ENCODE results near the gene FARS2. TPM values are rescaled to one million over a fixed set of nuclear protein-coding genes. Genes with fewer than 3 reads are reported as not detected.

The FARS2 gene
- polyA plus RNA-seq, 1 of the 3 experiments (the other 2 are of a cell fraction), result 12.5 TPM

DNA sequence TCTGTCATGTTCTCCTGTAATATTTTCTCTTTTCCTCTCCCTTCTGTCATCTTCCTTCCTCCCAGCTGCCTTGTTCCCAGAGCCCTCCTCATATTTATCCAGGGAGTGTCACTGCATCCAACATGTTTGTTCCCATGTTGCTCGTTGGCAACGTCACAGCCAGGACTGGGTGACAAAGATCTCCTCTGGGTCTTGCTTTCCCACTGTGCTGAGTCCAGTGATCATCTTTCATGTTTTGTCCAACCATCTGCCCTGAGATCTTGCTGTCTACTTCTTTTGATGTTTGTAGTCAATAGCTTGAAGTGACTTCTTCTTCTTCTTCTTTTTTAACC, 26.6 kb downstream of the FARS2 start:
- Histone ChIP-seq H3K9me3 (no peaks in the 10 kb centered on the region), H2AFZ (ENCODE audit: low read depth) (no peak overlapping the region), H3F3A (replicated peaks; ENCODE audit: insufficient read depth) (no peaks in the 10 kb centered on the region), H3K4me2 (no peak overlapping the region), H3K27ac (ENCODE audit: low read depth in 2 of 2, low read length in 1 of 2) (no peak overlapping the region), H3K4me3 (ENCODE audit: low read depth in 2 of 2, low read length in 1 of 2) (no peak overlapping the region), H3K27me3 (ENCODE audit: insufficient read depth) (no peaks in the 10 kb centered on the region), H3K4me1 (ENCODE audit: control insufficient read depth in 1 of 2, insufficient read depth in 2 of 2, low read depth in 1 of 2, low read length in 1 of 2) (peaks cover 3% of the 10 kb centered on the region in 2 experiments; a peak in 2 of 4 replicates), H3K9ac (no peak overlapping the region), H3K36me3 (replicated peaks in 1 of 2; ENCODE audit: control insufficient read depth in 1 of 2, insufficient read depth in 2 of 2, low read length in 1 of 2) (no peaks in the 10 kb centered on the region), H4K20me1 (ENCODE audit: insufficient read depth) (peaks cover 13% of the 10 kb centered on the region), H3K9me2 (no peaks in the 10 kb centered on the region), H3K79me2 (ENCODE audit: insufficient read depth) (peaks cover 18% of the 10 kb centered on the region)
- TF ChIP-seq, protein P1, sequence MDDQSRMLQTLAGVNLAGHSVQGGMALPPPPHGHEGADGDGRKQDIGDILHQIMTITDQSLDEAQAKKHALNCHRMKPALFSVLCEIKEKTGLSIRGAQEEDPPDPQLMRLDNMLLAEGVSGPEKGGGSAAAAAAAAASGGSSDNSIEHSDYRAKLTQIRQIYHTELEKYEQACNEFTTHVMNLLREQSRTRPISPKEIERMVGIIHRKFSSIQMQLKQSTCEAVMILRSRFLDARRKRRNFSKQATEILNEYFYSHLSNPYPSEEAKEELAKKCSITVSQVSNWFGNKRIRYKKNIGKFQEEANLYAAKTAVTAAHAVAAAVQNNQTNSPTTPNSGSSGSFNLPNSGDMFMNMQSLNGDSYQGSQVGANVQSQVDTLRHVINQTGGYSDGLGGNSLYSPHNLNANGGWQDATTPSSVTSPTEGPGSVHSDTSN (IDR thresholded peaks at IDR 0.05), result no peak
- TF ChIP-seq, protein P2, sequence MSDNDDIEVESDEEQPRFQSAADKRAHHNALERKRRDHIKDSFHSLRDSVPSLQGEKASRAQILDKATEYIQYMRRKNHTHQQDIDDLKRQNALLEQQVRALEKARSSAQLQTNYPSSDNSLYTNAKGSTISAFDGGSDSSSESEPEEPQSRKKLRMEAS (IDR thresholded peaks at IDR 0.05; ENCODE audit: low read depth), result no peak
- TF ChIP-seq EZH2phosphoT487 (IDR thresholded peaks at IDR 0.05; ENCODE audit: borderline replicate concordance, low read depth), result no peak
- TF ChIP-seq, protein P3, sequence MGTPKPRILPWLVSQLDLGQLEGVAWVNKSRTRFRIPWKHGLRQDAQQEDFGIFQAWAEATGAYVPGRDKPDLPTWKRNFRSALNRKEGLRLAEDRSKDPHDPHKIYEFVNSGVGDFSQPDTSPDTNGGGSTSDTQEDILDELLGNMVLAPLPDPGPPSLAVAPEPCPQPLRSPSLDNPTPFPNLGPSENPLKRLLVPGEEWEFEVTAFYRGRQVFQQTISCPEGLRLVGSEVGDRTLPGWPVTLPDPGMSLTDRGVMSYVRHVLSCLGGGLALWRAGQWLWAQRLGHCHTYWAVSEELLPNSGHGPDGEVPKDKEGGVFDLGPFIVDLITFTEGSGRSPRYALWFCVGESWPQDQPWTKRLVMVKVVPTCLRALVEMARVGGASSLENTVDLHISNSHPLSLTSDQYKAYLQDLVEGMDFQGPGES (IDR thresholded peaks at IDR 0.05; ENCODE audit: low read depth, low read length), result no peak
- no peak for TF ChIP-seq YY1 (IDR thresholded peaks at IDR 0.05; ENCODE audit: low read depth)
- TF ChIP-seq, protein P4, sequence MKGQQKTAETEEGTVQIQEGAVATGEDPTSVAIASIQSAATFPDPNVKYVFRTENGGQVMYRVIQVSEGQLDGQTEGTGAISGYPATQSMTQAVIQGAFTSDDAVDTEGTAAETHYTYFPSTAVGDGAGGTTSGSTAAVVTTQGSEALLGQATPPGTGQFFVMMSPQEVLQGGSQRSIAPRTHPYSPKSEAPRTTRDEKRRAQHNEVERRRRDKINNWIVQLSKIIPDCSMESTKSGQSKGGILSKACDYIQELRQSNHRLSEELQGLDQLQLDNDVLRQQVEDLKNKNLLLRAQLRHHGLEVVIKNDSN (IDR thresholded peaks at IDR 0.05; ENCODE audit: borderline replicate concordance, low read depth), result no peak
- TF ChIP-seq SIN3A (IDR thresholded peaks at IDR 0.05; ENCODE audit: borderline replicate concordance, low read depth, low read length), result no peak
- TF ChIP-seq RCOR1 (IDR thresholded peaks at IDR 0.05; ENCODE audit: low read length), result no peak
- TF ChIP-seq POLR2AphosphoS5 (IDR thresholded peaks at IDR 0.05; ENCODE audit: low read depth, low read length), result no peak
- TF ChIP-seq GABPA (IDR thresholded peaks at IDR 0.05; ENCODE audit: low read depth), result no peak
- TF ChIP-seq RAD21 (IDR thresholded peaks at IDR 0.05; ENCODE audit: low read length), result no peak
- no peak for TF ChIP-seq FOSL2 (IDR thresholded peaks at IDR 0.05; ENCODE audit: borderline replicate concordance, low read depth)
- no peak for TF ChIP-seq SMC3 (IDR thresholded peaks at IDR 0.05; ENCODE audit: low read depth, low read length)
- no peak for TF ChIP-seq MEF2A (IDR thresholded peaks at IDR 0.05; ENCODE audit: borderline replicate concordance, low read depth)
- TF ChIP-seq, protein P5, sequence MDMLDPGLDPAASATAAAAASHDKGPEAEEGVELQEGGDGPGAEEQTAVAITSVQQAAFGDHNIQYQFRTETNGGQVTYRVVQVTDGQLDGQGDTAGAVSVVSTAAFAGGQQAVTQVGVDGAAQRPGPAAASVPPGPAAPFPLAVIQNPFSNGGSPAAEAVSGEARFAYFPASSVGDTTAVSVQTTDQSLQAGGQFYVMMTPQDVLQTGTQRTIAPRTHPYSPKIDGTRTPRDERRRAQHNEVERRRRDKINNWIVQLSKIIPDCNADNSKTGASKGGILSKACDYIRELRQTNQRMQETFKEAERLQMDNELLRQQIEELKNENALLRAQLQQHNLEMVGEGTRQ (IDR thresholded peaks at IDR 0.05; ENCODE audit: borderline replicate concordance, low read depth, low read length), result no peak
- no peak for TF ChIP-seq TEAD4 (IDR thresholded peaks at IDR 0.05; ENCODE audit: borderline replicate concordance, insufficient read depth)
- TF ChIP-seq, protein P6, sequence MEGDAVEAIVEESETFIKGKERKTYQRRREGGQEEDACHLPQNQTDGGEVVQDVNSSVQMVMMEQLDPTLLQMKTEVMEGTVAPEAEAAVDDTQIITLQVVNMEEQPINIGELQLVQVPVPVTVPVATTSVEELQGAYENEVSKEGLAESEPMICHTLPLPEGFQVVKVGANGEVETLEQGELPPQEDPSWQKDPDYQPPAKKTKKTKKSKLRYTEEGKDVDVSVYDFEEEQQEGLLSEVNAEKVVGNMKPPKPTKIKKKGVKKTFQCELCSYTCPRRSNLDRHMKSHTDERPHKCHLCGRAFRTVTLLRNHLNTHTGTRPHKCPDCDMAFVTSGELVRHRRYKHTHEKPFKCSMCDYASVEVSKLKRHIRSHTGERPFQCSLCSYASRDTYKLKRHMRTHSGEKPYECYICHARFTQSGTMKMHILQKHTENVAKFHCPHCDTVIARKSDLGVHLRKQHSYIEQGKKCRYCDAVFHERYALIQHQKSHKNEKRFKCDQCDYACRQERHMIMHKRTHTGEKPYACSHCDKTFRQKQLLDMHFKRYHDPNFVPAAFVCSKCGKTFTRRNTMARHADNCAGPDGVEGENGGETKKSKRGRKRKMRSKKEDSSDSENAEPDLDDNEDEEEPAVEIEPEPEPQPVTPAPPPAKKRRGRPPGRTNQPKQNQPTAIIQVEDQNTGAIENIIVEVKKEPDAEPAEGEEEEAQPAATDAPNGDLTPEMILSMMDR (IDR thresholded peaks at IDR 0.05), result no peak
- TF ChIP-seq, protein P7, sequence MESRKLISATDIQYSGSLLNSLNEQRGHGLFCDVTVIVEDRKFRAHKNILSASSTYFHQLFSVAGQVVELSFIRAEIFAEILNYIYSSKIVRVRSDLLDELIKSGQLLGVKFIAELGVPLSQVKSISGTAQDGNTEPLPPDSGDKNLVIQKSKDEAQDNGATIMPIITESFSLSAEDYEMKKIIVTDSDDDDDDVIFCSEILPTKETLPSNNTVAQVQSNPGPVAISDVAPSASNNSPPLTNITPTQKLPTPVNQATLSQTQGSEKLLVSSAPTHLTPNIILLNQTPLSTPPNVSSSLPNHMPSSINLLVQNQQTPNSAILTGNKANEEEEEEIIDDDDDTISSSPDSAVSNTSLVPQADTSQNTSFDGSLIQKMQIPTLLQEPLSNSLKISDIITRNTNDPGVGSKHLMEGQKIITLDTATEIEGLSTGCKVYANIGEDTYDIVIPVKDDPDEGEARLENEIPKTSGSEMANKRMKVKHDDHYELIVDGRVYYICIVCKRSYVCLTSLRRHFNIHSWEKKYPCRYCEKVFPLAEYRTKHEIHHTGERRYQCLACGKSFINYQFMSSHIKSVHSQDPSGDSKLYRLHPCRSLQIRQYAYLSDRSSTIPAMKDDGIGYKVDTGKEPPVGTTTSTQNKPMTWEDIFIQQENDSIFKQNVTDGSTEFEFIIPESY (IDR thresholded peaks at IDR 0.05; ENCODE audit: borderline replicate concordance, low read depth), result no peak
- TF ChIP-seq JUND (IDR thresholded peaks at IDR 0.05), result no peak
- no peak for TF ChIP-seq TAF1 (IDR thresholded peaks at IDR 0.05; ENCODE audit: borderline replicate concordance, low read depth, low read length)
- DNase-seq, result no peak
- WGBS (ENCODE audit: low lambda C conversion rate), result 95% methylated on average over 2 of the region's 2 CpGs
- ChIA-PET CTCF (interaction anchor here (1.3 kb wide), 1 partner anchor 72 kb away, joined by 4 read pairs; no protein-coding TSS in a partner anchor), POLR2A (no interaction called here)
